Ovary (tissue), 9 donors: Measurements from ENCODE around the gene KLHL42. TPM values are rescaled to one million over a fixed set of nuclear protein-coding genes. Genes with fewer than 3 reads are reported as not detected.

Experiments
- DNase-seq, 5 donors: peaks; one replicate each; pipeline ENCODE4 v3.0.0-alpha.2; 2019 to 2020
- H3K27ac ChIP-seq, 2 donors: fragments of 200-600 bp; one replicate each; pipeline versions ENCODE4 v1.5.1 to v1.8.0; 2019 to 2022
- H3K27me3 ChIP-seq: fragments of 200-600 bp; one replicate; pipeline ENCODE4 v1.8.0; 2022
- H3K36me3 ChIP-seq: fragments of 200-600 bp; sonication (generic); one replicate; pipeline ENCODE4 v1.5.1; 2019
- H3K4me1 ChIP-seq: one replicate; pipeline ENCODE4 v1.8.1; 2013; ENCODE audit warnings: mild to moderate bottlenecking, moderate library complexity; ENCODE audit not compliant: insufficient read depth
- H3K4me3 ChIP-seq: fragments of 200-600 bp; sonication (generic); one replicate; pipeline ENCODE4 v1.5.1; 2017
- H3K9me3 ChIP-seq, 2 donors: fragments of 200-600 bp in 1 of 2; sonication (generic) in 1 of 2; one replicate each; pipeline versions ENCODE4 v1.5.1 to v1.8.1; 2013 to 2019; ENCODE audit warnings: mild to moderate bottlenecking in 1 of 2, moderate library complexity in 1 of 2
- EP300 ChIP-seq: sonication (generic); formaldehyde crosslinking; IDR thresholded peaks from one replicate; pipeline ENCODE4 v1.6.1; 2017; ENCODE audit warnings: antibody characterized with exemption
- POLR2A ChIP-seq: fragments of 450-650 bp; IDR thresholded peaks from one replicate; pipeline ENCODE4 v1.6.1; 2017; ENCODE audit warnings: antibody characterized with exemption, mild to moderate bottlenecking, moderate library complexity
- WGBS, 3 donors: extraction: QIAGEN DNeasy Blood & Tissue Kit in 1 of 3; methylation state at CpG; one replicate each; pipeline versions ENCODE4 v1.1.5 to v1.1.7; 2013 to 2017; 5-methylcytosine and 5-hydroxymethylcytosine counted together
- intact Hi-C, 4 donors: fragments of 100-400 bp; cut with DNase I; formaldehyde crosslinking; loops; one replicate each; pipeline versions ENCODE4 v1.11.0 to v1.15.1; 2022 to 2023
- polyA plus RNA-seq, 2 donors: library from polyadenylated mRNA; stranded (reverse); fragments of 200-250 nt in 1 of 2; fragments of 350-450 nt in 1 of 2; fragmentation: Illumina TruSeq in 1 of 2; extraction: RNeasy Lipid Tissue Mini Kit (QIAGEN cat#74804) in 1 of 2; gene quantifications; one replicate each; pipeline ENCODE4 v1.2.3, GENCODE V29; 2013 to 2014
- total RNA-seq, 7 donors: library from RNA; depleted of rRNA in 2 of 7; stranded (reverse); fragments of >200 nt in 2 of 7; fragmentation: NEBNext Ultra II Directional in 3 of 7; extraction: Animal tissue kit (Norgen Biotek cat#: 25700) in 3 of 7; gene quantifications; one replicate each; pipeline versions ENCODE4 v1.1.0 to v1.2.4, GENCODE V29; 2016 to 2023
- TF ChIP-seq, protein P1 (sequence below), 3 donors: fragments of 450-650 bp in 2 of 3; fragments of 200-600 bp in 1 of 3; IDR thresholded peaks; one replicate each; pipeline versions ENCODE4 v1.5.1 to v1.8.0; 2016 to 2022; ENCODE audit warnings: antibody characterized with exemption in 3 of 3, mild to moderate bottlenecking in 1 of 3
- donor health status: DM: no; HTN: no; CAD: no; lungs with moderate emphysema.
- donor health status: DM: no; HTN: no; CAD: no.
- donor health status: Bipolar disorder and iron deficiency.
- donor health status: DM: yes; HTN: yes; CAD: no.
- donor health status: DM: no; HTN: no; CAD: no.
- donor health status: DM: yes; HTN: yes; CAD: no.

Gene KLHL42
- total and polyA plus RNA-seq, 9 donors = 7.0 to 28.4 (median 18.8) TPM

DNA sequence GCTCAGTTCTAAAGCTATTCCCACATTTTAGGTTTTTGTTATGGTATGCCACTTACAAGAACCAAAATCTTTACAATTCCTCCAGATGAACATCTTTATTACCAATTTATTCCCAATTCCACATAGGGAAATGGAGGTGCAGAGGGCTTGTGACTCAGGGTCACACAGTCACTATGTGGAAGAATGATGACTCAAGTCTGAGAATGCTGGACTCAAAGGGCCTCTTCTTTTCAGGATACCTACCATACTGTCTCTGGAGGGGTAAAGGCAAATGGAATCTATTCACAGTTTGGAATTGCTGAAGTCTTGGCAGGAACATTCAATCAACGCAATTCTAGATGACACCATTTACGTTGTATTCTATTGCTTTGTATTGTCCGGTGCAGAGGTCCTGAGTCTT is 48.2 kb downstream of the KLHL42 start:
- Histone ChIP-seq H3K4me1 (no peaks in the 10 kb centered on the region), H3K36me3 (no peaks in the 10 kb centered on the region), H3K4me3 (no peak overlapping the region), H3K9me3 (no peaks in the 10 kb centered on the region), H3K27me3 (no peaks in the 10 kb centered on the region), H3K27ac (no peak overlapping the region)
- intact Hi-C loops = no loop called here
- no peak for DNase-seq
- no peak for TF ChIP-seq POLR2A
- TF ChIP-seq EP300 = no peak
- TF ChIP-seq, protein P1, sequence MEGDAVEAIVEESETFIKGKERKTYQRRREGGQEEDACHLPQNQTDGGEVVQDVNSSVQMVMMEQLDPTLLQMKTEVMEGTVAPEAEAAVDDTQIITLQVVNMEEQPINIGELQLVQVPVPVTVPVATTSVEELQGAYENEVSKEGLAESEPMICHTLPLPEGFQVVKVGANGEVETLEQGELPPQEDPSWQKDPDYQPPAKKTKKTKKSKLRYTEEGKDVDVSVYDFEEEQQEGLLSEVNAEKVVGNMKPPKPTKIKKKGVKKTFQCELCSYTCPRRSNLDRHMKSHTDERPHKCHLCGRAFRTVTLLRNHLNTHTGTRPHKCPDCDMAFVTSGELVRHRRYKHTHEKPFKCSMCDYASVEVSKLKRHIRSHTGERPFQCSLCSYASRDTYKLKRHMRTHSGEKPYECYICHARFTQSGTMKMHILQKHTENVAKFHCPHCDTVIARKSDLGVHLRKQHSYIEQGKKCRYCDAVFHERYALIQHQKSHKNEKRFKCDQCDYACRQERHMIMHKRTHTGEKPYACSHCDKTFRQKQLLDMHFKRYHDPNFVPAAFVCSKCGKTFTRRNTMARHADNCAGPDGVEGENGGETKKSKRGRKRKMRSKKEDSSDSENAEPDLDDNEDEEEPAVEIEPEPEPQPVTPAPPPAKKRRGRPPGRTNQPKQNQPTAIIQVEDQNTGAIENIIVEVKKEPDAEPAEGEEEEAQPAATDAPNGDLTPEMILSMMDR (IDR thresholded peaks at IDR 0.05) = no peak
- 92 to 95% (median 94%) methylated on average over 3 of the region's 3 CpGs for WGBS, 3 donors

DNA sequence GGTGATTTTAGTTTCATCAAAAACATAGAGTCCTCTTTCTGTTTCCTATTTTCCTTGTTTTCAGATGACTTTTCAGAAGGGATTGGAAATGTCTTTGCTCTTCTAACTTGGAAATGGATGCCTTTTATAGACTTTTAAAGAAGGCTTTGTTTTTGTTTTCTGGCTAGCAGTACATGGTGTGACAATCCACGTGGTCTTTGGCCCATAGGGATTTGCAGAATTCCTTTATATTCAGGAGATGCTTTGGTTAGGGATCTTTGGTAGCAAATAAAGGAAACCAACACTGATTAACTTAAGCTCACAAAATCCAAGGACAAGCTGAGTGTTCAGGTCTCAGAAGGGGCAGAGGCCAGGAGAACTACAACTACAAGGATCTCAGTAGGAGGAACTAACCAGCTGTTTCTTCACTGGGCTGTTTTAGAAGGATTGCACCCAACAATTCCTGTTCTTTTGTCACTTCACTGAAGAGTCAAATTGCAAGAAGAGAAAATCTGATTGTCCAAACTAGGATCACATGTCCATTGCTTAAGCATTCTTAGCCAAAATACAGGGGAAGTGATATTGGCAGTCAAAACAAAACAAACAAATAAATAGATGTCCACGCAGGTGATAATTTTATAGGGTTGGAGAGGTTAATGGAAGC is 58.6 kb downstream of the KLHL42 start:
- no peaks in the 10 kb centered on the region for H3K36me3 ChIP-seq
- DNase-seq = no peak
- H3K27me3 ChIP-seq = no peaks in the 10 kb centered on the region
- H3K9me3 ChIP-seq = no peaks in the 10 kb centered on the region
- TF ChIP-seq, protein P1 (IDR thresholded peaks at IDR 0.05) = no peak
- TF ChIP-seq EP300 = no peak
- TF ChIP-seq POLR2A = no peak
- H3K4me1 ChIP-seq = no peaks in the 10 kb centered on the region
- H3K4me3 ChIP-seq = no peak overlapping the region
- intact Hi-C loops = no loop called here
- WGBS, 3 donors = 31 to 43% (median 36%) methylated on average over 2 of the region's 2 CpGs
- H3K27ac ChIP-seq = no peak overlapping the region

DNA sequence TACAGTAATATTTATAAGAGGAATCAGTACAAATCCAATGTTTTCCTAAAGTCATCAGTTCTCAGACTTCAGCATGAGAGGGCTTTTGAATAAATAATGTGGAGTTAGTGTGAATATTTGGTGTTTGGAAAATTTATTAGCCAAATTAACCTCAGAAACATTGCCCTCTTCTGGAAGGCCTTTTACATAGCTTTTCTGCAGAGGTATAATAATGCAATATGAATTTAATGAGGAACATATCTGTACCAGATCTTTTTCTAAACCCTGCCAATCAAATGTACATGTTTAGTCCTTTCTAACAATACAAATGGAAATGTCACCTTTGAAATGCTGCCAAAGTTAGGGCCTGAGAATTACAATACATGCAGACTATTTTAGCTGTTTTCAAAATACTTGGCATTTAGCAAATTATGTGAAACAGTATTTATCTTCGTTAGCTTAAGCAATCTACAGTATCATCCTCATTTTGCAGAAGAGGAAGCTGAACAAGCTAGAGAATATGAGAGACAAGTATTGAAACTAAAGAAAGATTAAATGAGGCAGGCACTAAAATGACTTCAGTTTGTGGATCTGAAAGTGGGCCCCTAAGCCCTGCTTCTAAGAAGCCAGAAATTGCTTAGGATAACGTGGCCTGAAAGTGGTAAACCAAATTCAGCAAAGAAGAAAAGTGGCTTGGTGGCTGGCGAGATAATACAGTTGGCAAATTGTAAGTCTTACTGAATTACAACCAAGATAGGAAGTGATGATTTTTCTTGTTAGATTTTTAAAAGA is 60.4 kb downstream of the KLHL42 start:
- WGBS, 3 donors = 68 to 74% (median 71%) methylated on average over 3 of the region's 3 CpGs
- TF ChIP-seq, protein P1 (IDR thresholded peaks at IDR 0.05) = no peak
- TF ChIP-seq POLR2A (no peak), EP300 (no peak)
- H3K27ac ChIP-seq = no peak overlapping the region
- intact Hi-C loops = no loop called here
- no peak for DNase-seq
- H3K36me3 ChIP-seq = no peaks in the 10 kb centered on the region
- H3K4me3 ChIP-seq = no peak overlapping the region
- H3K4me1 ChIP-seq = no peaks in the 10 kb centered on the region
- H3K27me3 ChIP-seq = no peaks in the 10 kb centered on the region
- H3K9me3 ChIP-seq = no peaks in the 10 kb centered on the region

DNA sequence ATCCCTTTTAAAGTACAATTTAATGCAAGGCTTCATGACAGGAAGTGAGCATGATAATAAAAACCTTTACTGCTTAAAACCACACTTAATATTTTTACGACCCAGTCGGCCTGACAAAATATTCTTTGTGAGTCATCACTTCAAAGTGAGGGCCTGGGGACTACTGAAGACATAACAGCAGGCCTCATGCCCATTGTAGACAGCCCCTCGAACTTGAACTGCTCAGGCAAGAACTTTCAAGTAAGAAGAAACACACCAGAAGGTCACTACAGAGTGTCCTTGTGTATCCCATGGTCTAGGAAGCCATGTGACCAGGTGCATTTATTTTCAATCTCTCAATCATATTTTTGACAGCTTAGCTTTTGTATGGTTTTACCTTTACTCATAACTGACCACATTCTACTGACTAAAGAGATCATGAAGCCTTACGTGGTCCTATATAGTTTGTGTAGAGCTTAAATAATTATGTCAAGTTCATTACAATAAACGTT is 61.4 kb downstream of the KLHL42 start:
- TF ChIP-seq POLR2A (no peak), EP300 (no peak)
- TF ChIP-seq, protein P1 (IDR thresholded peaks at IDR 0.05) = no peak
- Histone ChIP-seq H3K27ac (no peak overlapping the region), H3K4me3 (no peak overlapping the region), H3K4me1 (no peaks in the 10 kb centered on the region), H3K27me3 (no peaks in the 10 kb centered on the region), H3K36me3 (no peaks in the 10 kb centered on the region), H3K9me3 (no peaks in the 10 kb centered on the region)
- intact Hi-C loops = no loop called here
- DNase-seq = no peak
- 22 to 30% (median 27%) methylated on average over 5 of the region's 5 CpGs for WGBS, 3 donors
